ENCODE results near the gene TAF9.
A peak's percentile ranks its signal among the peaks of the same experiment; 100 is the strongest.
"Not testable (repeated sequence)": the region's sequence is repeated elsewhere in the genome, so short reads cannot be mapped to it uniquely, and the experiment has no call there.

The TAF9 gene

GRCh38 chr5:69404659-69405330 lies 35.5 kb upstream of the TAF9 start:
- DNase-seq (ENCODE audit: low read depth): no peak
- no peak for TF ChIP-seq CTCF (conservative IDR thresholded peaks at IDR 0.05; ENCODE audit: low read length)
- H3K4me3 ChIP-seq (ENCODE audit: low read length): no peak overlapping the region

GRCh38 chr5:69378376-69378775 lies 9.1 kb upstream of the TAF9 start:
- no peak for TF ChIP-seq CTCF (conservative IDR thresholded peaks at IDR 0.05; ENCODE audit: low read length)
- H3K4me3 ChIP-seq (ENCODE audit: low read length): no peak overlapping the region
- DNase-seq (ENCODE audit: low read depth): no peak

- TF ChIP-seq CTCF (conservative IDR thresholded peaks at IDR 0.05; ENCODE audit: low read length): no peak
- DNase-seq (ENCODE audit: low read depth): no peak
- H3K4me3 ChIP-seq (ENCODE audit: low read length): no peak overlapping the region
Measured at GRCh38 chr5:69374911-69375446, 5.7 kb upstream of the TAF9 start.

GRCh38 chr5:69372394-69372793 lies 3.1 kb upstream of the TAF9 start:
- no peak overlapping the region for H3K4me3 ChIP-seq (ENCODE audit: low read length)
- DNase-seq (ENCODE audit: low read depth): no peak
- no peak for TF ChIP-seq CTCF (conservative IDR thresholded peaks at IDR 0.05; ENCODE audit: low read length)

GRCh38 chr5:69370335-69370734 lies 1.0 kb upstream of the TAF9 start:
- DNase-seq (ENCODE audit: low read depth): not testable (repeated sequence)
- H3K4me3 ChIP-seq (ENCODE audit: low read length): peak overlapping the region; percentile 96

- no peak for TF ChIP-seq CTCF (conservative IDR thresholded peaks at IDR 0.05; ENCODE audit: low read length)
- no peak for DNase-seq (ENCODE audit: low read depth)
- H3K4me3 ChIP-seq (ENCODE audit: low read length): peak overlapping the region; percentile 96
Measured at GRCh38 chr5:69368458-69369339, 621 bp downstream of the TAF9 start.

GRCh38 chr5:69367697-69368279 lies 1.5 kb downstream of the TAF9 start:
- DNase-seq (ENCODE audit: low read depth): no peak
- no peak for TF ChIP-seq CTCF (conservative IDR thresholded peaks at IDR 0.05; ENCODE audit: low read length)
- H3K4me3 ChIP-seq (ENCODE audit: low read length): peak overlapping the region; percentile 96

Measured in AG10803 (cell line).